ENCODE results near the gene TIMM8B. TPM values are rescaled to one million over a fixed set of nuclear protein-coding genes. Genes with fewer than 3 reads are reported as not detected.

TIMM8B gene
- total RNA-seq, 1 donor from 2014 or later, result 24.8 TPM

DNA sequence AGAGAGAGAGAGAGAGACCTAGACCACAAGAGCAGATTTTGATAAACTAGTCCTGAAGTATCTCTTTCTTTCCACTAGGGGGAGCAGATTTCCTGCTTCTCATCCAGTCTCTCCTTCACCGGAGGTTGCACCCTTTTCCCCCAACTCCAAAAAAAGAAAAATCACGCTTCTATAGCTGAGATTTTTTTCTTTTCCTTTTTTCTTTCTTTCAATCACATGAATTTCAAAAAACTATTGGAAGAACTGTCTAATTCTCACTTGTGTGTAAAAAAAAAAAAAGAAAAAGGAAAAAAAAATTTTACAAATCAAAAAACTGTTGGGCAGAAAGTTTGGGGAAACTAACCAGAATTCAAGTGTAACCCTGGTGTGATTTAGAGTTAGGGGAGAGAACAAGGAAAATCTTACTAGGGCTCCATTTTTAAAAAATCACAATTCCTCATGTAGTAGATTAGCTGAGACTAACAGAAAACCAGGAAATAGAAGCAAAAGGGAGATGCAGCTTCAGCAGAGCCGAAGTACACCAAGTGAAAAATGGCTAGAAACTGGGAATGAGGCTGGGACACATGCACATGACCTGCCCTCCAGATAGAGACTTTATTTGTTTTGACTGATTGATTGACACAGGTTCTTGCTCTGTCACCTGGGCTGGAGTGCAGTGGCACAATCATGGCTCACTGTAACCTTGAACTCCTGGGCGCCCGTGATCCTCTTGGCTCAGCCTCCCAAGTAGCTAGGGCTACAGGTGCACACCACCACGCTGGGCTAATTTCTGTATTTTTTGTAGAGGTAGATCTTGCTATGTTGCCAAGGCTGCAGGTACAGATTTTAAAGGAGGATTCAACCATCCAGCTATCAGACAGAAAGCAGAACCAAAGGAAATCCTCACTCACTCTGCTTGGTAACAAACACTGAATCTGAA lies 27.2 kb upstream of the TIMM8B start:
- H3K36me3 ChIP-seq (ENCODE audit: control insufficient read depth, insufficient read depth, low read length), result no peaks in the 10 kb centered on the region
- H3K4me3 ChIP-seq (ENCODE audit: low read depth, low read length), result no peak overlapping the region
- TF ChIP-seq, protein P1, sequence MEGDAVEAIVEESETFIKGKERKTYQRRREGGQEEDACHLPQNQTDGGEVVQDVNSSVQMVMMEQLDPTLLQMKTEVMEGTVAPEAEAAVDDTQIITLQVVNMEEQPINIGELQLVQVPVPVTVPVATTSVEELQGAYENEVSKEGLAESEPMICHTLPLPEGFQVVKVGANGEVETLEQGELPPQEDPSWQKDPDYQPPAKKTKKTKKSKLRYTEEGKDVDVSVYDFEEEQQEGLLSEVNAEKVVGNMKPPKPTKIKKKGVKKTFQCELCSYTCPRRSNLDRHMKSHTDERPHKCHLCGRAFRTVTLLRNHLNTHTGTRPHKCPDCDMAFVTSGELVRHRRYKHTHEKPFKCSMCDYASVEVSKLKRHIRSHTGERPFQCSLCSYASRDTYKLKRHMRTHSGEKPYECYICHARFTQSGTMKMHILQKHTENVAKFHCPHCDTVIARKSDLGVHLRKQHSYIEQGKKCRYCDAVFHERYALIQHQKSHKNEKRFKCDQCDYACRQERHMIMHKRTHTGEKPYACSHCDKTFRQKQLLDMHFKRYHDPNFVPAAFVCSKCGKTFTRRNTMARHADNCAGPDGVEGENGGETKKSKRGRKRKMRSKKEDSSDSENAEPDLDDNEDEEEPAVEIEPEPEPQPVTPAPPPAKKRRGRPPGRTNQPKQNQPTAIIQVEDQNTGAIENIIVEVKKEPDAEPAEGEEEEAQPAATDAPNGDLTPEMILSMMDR (IDR thresholded peaks at IDR 0.05; ENCODE audit: insufficient read depth, low read length, poor library complexity, severe bottlenecking), result peak; percentile 70
- peak; percentile 21 for DNase-seq (ENCODE audit: low read depth)
- H3K27me3 ChIP-seq (ENCODE audit: control insufficient read depth, insufficient read depth, low read length), result no peaks in the 10 kb centered on the region

DNA sequence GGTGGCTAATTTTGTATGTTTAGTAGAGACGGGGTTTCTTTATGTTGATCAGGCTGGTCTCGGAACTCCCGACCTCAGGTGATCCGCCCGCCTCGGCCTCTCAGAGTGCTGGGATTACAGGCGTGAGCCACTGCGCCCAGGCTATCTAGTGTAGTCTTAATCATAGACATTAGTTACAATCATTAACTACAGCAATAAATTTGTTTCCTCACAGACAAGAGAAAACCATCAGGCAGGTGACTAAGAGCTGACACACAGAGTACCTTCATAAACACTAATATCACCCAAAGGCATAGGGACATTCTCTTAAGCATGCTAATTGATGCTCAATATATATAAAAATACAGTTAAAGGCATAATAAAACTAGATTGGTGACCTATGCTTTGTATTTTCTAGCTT lies 19.5 kb upstream of the TIMM8B start:
- Histone ChIP-seq H3K36me3 (ENCODE audit: control insufficient read depth, insufficient read depth, low read length) (no peaks in the 10 kb centered on the region), H3K27me3 (ENCODE audit: control insufficient read depth, insufficient read depth, low read length) (no peaks in the 10 kb centered on the region), H3K4me3 (ENCODE audit: low read depth, low read length) (no peak overlapping the region)
- TF ChIP-seq, protein P1 (IDR thresholded peaks at IDR 0.05; ENCODE audit: insufficient read depth, low read length, poor library complexity, severe bottlenecking), result no peak
- DNase-seq (ENCODE audit: low read depth), result no peak

DNA sequence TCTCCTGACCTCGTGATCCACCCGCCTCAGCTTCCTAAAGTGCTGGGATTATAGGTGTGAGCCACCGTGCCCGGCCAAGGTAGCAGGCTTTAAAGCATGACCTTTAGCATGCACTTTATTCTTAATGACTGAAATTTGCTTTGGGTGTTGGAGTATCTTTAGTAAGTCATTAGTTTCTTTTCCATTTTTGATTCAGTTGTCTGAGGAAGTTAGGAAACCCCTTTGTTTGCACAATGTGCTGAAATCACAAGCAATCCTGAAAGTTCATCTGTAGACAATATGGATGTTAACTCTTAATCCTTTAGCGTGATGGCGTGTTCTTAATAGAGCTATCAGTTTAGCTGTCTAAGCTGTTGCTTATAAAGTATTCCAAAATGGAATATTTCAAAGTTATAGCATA lies 16.9 kb upstream of the TIMM8B start:
- no peaks in the 10 kb centered on the region for H3K27me3 ChIP-seq (ENCODE audit: control insufficient read depth, insufficient read depth, low read length)
- no peak for DNase-seq (ENCODE audit: low read depth)
- TF ChIP-seq, protein P1 (IDR thresholded peaks at IDR 0.05; ENCODE audit: insufficient read depth, low read length, poor library complexity, severe bottlenecking), result no peak
- H3K4me3 ChIP-seq (ENCODE audit: low read depth, low read length), result no peak overlapping the region
- H3K36me3 ChIP-seq (ENCODE audit: control insufficient read depth, insufficient read depth, low read length), result no peaks in the 10 kb centered on the region

DNA sequence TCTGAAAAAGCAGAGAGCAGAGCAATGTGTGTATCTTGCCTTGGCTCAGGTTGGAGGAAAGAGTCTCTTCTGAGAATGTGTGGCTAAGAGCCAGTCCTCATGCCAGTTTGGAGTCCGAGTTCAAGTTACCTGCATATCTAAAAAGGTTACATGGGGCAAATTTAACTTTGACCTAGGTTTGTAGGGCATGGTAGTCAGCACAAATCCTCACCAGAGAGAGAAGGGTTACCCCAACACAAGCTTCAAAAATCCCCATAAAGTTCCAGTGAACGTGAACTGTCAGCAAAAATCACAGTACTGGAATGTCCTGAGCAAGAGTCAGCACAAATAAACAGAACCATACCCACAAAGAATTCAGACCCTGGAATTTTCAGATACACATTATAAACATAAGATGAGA lies 13.9 kb upstream of the TIMM8B start:
- TF ChIP-seq, protein P1 (IDR thresholded peaks at IDR 0.05; ENCODE audit: insufficient read depth, low read length, poor library complexity, severe bottlenecking), result no peak

DNA sequence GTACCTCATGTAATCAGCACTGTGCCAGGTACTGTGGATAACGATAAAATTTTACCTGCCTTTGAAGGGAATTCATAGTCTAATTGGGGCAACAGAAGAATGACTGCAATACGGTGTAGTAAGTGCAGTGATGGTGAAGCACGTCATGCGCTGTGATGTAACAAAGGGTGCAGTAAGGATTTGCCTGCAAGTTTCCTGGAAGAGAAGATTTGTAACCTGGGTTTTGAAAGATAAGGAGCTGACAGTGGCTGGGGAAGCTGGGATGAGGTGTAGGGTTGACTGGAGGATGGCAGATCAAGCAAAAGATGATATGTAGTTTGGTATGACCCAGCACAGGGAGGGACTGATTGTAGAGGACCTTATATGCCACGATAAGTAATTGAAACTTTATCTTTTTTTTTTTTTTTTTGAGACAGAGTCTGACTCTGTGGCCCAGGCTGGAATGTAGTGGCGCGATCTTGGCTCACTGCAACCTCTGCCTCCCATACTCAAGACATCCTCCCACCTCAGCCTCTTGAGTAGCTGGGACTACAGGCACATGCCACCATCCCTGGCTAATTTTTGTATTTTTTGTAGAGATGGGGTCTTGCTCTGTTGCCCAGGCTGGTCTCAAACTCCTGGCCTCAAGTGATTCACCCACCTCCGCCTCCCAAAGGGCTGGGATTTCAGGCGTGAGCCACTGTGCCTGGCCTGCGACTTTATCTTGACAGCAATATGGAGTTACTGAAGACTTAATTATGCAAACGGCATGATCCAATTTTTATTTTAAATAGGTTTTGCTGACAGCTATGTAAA lies 11.4 kb upstream of the TIMM8B start:
- no peak for DNase-seq (ENCODE audit: low read depth)
- TF ChIP-seq, protein P1 (IDR thresholded peaks at IDR 0.05; ENCODE audit: insufficient read depth, low read length, poor library complexity, severe bottlenecking), result no peak
- Histone ChIP-seq H3K4me3 (ENCODE audit: low read depth, low read length) (no peak overlapping the region), H3K27me3 (ENCODE audit: control insufficient read depth, insufficient read depth, low read length) (no peaks in the 10 kb centered on the region), H3K36me3 (ENCODE audit: control insufficient read depth, insufficient read depth, low read length) (no peaks in the 10 kb centered on the region)

More for the DNA sequence above, 13.9 kb upstream of the TIMM8B start:
- no peak for DNase-seq (ENCODE audit: low read depth)
- Histone ChIP-seq H3K4me3 (ENCODE audit: low read depth, low read length) (no peak overlapping the region), H3K36me3 (ENCODE audit: control insufficient read depth, insufficient read depth, low read length) (no peaks in the 10 kb centered on the region), H3K27me3 (ENCODE audit: control insufficient read depth, insufficient read depth, low read length) (no peaks in the 10 kb centered on the region)
